Endothelial cell of hepatic sinusoid (primary cell): Measurements from ENCODE around the gene SPDYE9.
"Not testable (repeated sequence)": the region's sequence is repeated elsewhere in the genome, so short reads cannot be mapped to it uniquely, and the experiment has no call there.

Experiments
- in situ Hi-C: cut with HindIII; loops from 2 replicates; pipeline ENCODE4 v1.10.0; 2017; ENCODE audit warnings: low sequenced_read_pairs

The SPDYE9 gene, protein sequence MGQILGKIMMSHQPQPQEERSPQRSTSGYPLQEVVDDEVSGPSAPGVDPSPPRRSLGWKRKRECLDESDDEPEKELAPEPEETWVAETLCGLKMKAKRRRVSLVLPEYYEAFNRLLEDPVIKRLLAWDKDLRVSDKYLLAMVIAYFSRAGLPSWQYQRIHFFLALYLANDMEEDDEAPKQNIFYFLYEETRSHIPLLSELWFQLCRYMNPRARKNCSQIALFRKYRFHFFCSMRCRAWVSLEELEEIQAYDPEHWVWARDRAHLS

DNA sequence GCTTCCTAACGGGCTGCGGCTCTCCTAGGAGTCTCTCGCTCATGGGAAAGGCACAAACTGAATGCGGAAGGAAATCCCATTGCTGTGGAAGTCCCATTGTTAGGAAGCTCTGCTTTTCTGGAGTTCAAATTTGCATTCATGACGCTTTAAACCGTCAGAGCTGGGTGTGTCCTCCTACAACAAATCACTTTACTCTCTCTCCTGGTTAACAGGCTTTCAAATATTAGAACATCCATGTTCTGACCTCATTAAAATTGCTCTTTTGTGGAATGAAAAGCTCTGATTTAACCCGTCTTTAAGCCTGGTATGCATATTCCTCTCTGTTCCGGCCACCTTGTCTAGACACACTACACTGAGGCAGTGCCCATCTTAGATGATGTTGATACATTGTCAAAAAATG is at the start of gene SPDYE9:
TSS of gene SPDYE9 (minus strand) at position 101 of the 400 bp plus-strand sequence. CDS start 1,800 bp downstream, outside the sequence.
- in situ Hi-C loops, result not testable (repeated sequence)

DNA sequence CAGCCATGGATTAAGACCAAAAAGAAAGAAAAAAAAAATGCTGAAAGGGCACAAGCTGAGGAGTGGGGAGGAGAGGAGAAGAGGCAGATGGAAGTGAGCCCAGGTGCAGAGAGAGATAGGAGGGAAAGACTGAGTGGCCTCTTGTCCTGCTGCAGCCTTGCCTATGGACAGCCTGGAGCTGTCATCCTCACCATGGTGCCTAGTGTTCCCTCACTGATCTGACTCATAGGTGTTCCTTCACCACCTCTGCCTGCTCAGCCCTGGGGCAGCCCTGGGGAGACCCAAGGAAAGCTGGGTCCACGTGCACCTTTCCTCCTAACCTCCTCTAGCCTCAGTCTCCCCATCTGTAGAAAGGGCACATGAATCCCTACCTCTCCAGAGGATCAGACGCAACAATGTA is 49.0 kb upstream of the SPDYE9 start:
- in situ Hi-C loops, result not testable (repeated sequence)

DNA sequence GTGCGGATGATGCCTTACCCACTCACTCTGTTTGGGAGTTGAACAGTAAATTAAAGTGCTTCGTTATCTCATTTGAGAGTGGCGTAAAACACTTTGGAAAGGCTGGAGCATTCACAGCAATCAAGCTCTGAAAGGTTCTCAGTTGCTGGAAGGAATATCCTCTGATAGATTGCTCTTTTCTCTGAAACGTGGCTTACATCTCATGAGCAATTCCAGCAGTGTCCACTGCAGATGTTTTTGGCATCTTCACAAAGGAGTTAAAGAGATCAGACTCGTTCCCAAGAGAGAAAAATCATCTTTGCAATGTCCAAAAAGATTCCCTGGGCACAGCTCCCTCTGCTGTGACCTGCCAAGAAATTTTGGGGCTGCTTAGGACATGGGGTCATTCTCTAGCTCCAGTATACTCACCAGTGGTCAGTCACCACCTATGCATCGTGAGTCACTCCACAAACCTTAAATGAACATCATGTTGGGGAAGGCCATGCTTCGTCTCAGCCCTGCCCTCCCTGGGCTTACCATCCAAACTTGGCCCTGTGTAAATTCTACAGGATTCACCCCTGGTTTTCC is 46.9 kb upstream of the SPDYE9 start:
- in situ Hi-C loops, result not testable (repeated sequence)

DNA sequence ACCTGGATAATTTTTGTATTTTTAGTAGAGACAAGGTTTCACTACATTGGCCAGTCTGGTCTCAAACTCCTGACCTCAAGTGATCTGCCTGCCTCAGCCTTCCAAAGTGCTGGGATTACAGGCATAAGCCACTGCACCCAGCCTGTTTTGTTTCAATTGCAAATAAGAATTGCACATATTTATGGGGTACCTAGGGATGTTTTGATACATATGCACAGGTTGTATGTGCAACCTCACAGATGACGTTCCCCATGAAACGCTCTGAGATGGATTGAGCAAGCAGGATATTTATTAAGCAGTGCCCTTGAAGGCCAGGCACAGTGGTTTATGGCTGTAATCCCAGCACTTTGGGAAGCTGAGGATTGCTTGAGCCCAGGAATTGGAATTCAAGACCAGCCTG is 44.8 kb upstream of the SPDYE9 start:
- in situ Hi-C loops, result not testable (repeated sequence)

DNA sequence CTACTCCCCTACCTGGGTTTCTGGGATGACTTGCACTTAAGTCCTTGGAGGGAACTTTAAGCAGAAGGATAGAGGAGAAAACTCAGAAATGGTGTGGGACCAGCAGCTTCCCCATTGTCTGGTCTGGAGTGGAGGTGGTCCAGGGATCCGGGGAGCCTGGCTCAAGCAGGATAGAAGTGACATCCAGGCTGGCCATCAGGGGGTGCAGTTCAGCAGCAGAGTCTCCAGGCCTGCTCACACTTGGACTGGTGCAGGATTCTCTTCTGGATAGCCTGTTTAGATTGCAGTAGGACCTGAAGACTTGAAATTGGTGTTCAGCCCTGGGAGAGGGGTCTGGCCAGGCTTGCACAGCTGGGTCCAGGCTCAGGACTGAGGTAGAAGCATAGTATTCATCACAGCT is 38.3 kb upstream of the SPDYE9 start:
- in situ Hi-C loops, result not testable (repeated sequence)

DNA sequence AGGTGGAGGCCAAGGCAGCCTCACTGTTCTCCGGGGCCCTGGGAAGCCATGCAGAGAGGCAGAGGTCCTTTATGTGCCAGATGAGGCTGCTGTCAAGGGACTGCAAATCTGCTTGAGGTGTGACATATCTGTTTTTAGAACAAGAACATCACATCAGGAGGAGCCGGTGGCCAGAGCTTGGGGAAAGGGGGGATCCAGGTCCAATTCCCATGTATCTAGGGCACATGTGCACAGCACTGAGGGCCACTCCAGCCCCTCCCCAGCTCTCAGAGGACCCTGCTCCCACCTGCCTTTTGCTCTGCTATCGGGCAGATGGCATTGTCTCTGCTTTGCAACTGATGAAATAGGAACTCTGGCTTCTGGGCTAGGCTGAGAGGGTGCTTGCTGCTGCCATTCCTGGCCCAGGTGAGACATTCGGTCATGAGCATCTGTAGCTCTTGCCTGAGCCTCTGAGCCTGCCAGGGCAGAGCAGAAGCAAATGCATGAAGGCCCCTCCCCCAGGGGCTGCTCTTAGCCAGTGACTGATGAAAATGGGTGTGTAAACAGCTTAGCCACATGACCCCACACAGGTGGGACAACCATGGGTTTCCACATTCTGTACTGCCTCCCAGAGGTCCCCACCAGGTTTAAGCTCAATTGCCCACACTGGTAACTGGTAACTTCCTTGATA is 37.1 kb upstream of the SPDYE9 start:
- in situ Hi-C loops, result not testable (repeated sequence)

DNA sequence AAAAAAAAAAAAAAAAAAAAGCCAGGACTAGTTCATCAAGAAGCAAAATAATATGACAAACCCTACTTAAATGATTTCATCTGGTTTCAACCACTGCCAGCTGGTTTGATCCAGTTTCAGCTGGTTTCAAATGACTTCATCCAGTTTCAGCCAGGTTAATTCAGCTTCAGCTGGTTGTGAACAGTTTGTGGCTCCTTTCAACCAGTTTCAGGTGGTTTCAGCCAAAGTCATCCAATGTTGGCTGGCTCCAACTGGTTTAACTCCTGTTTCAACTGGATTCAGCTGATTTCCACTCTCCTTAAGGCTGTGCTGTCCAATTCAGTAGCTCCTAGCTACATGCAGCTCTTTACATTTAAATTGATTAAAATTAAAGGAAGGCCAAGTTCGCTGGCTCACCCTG is 32.3 kb upstream of the SPDYE9 start:
- in situ Hi-C loops, result not testable (repeated sequence)

DNA sequence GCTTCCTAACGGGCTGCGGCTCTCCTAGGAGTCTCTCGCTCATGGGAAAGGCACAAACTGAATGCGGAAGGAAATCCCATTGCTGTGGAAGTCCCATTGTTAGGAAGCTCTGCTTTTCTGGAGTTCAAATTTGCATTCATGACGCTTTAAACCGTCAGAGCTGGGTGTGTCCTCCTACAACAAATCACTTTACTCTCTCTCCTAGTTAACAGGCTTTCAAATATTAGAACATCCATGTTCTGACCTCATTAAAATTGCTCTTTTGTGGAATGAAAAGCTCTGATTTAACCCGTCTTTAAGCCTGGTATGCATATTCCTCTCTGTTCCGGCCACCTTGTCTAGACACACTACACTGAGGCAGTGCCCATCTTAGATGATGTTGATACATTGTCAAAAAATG is 28.0 kb downstream of the SPDYE9 start, which contains the start of gene SPDYE11:
TSS of gene SPDYE11 (minus strand) at position 101 of the 400 bp plus-strand sequence. CDS start 1,800 bp downstream, outside the sequence.
- in situ Hi-C loops, result not testable (repeated sequence)

DNA sequence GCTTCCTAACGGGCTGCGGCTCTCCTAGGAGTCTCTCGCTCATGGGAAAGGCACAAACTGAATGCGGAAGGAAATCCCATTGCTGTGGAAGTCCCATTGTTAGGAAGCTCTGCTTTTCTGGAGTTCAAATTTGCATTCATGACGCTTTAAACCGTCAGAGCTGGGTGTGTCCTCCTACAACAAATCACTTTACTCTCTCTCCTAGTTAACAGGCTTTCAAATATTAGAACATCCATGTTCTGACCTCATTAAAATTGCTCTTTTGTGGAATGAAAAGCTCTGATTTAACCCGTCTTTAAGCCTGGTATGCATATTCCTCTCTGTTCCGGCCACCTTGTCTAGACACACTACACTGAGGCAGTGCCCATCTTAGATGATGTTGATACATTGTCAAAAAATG is 56.2 kb downstream of the SPDYE9 start, which contains the start of gene SPDYE8:
TSS of gene SPDYE8 (minus strand) at position 101 of the 400 bp plus-strand sequence. CDS start 1,800 bp downstream, outside the sequence.
- in situ Hi-C loops, result not testable (repeated sequence)
